HG03135 (cell line): ENCODE data around the gene GSTA4.
"Not testable (repeated sequence)": the region's sequence is repeated elsewhere in the genome, so short reads cannot be mapped to it uniquely, and the experiment has no call there.

ENCODE experiments used
- ATAC-seq: cut with Tn5 transposase; IDR thresholded peaks from one replicate; pipeline ENCODE4 v1.9.1; 2021; ENCODE audit warnings: mild to moderate bottlenecking, moderate library complexity; ENCODE audit not compliant: unreplicated experiment

The GSTA4 gene

DNA sequence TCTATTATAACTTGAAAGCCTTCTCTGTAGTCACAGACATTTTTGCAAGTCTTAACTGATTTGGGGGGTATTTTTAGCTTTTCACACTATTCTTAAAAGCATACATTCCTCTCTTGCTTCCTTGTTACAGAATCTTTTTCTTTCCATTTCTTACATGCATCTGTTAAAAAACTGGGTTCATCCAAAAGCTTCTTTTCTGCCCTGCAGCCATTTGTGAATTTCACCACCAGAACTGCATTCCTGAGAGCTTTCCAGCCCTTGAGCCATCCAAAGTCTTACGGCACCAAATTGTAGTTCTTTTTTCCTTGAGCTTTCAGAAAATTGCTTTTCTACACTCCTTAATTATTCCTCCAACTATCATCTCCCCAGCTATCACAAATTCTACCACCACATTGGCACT lies 19.7 kb upstream of the GSTA4 start:
- no peak for ATAC-seq

DNA sequence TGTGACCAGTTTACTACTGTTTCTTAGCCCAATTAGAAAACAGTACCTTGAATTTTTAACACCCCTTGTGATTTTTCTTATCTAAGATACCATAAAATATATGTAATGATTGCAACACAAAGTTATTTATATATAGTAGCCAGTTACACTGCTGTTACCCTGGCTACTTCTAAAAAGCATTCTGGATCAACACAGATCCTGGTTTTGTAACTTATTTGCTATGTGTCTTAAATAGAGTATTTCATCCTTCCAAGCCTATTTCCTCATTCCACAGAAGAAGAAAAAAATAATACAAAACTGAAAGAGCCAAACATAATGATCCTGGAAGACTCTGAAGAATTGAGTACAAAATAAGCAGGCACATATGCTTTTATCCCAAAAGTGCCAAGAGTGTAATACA lies 19.0 kb upstream of the GSTA4 start:
- ATAC-seq = no peak

GRCh38 chr6:53011979-53012378 lies 16.9 kb upstream of the GSTA4 start:
- no peak for ATAC-seq

- no peak for ATAC-seq
These were observed 15.4 kb upstream of the GSTA4 start for GRCh38 chr6:53010504-53010903.

- ATAC-seq = no peak
These were observed 14.4 kb upstream of the GSTA4 start for GRCh38 chr6:53009511-53009910.

- no peak for ATAC-seq
These were observed 14.0 kb upstream of the GSTA4 start for GRCh38 chr6:53009056-53009455.

GRCh38 chr6:53008192-53008687 lies 13.2 kb upstream of the GSTA4 start:
- ATAC-seq = not testable (repeated sequence)

GRCh38 chr6:53005663-53006250 lies 10.7 kb upstream of the GSTA4 start:
- no peak for ATAC-seq

DNA sequence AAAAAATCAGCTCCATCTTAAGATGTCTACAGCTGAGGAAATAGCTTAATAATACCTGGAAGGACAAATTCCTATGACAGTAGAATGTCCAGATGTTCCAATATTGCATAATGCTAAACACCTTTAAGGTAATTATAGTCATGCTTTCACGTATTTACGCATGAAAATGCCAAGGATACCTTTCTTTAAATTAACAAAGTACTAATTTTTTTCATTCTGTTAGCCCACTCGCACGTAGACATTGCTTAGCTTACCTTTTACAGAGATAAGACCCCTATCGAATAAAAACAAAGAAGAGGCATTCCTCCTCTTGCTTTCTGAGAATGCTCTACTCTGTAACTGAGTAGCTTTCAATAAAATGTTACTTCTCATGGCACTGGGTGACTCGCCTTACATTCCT lies 4.4 kb upstream of the GSTA4 start:
- ATAC-seq = no peak

- ATAC-seq = no peak
These were observed 3.5 kb upstream of the GSTA4 start for GRCh38 chr6:52998603-52999002.

- no peak for ATAC-seq
These were observed 995 bp upstream of the GSTA4 start for GRCh38 chr6:52995913-52996645.

GRCh38 chr6:52994839-52995088 lies 320 bp downstream of the GSTA4 start:
- peak; percentile 22 for ATAC-seq

- peak; percentile 3 for ATAC-seq
These were observed 849 bp downstream of the GSTA4 start for GRCh38 chr6:52994031-52994838.

GRCh38 chr6:52992980-52993920 lies 1.8 kb downstream of the GSTA4 start:
- no peak for ATAC-seq

DNA sequence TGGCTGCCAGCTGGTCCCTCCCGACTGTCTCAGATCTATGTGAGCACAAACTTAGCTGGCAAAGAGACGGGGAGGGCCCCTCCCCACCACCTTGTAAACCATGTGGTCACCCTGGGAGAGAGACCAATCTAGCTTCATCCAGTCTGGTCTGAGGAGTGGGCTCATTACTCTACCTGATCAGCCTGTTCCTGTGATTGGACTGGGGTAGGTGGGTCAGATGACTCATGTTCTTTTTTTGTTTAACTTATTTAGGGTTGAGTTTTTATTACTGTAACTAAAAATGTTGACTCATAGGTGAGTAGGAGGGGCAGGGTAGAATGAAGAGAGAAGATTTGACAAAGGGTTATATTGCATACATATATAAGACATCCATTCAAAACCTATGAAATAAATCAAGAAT lies 4.7 kb downstream of the GSTA4 start:
- ATAC-seq = no peak

GRCh38 chr6:52985228-52985627 lies 9.9 kb downstream of the GSTA4 start:
- ATAC-seq = no peak

DNA sequence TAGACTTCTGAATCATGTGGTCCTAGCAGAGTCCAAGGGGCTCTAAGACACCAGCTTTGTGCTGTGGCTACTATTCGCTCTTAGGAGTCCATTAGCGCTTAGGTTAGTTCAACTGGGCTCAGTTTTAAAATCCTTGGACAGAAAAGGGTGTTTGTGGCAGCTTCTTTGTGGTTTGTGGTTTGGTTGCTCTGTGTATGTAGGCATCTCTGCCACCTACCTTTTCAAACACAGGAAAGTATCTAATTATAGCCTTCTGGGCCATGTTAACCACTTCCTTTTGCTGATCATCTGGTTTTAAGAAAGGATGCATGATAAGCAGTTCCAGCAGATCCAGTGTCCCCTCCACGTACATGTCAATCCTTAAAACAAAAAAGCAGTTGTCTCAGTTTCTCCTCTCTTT lies 10.8 kb downstream of the GSTA4 start:
- ATAC-seq = no peak

DNA sequence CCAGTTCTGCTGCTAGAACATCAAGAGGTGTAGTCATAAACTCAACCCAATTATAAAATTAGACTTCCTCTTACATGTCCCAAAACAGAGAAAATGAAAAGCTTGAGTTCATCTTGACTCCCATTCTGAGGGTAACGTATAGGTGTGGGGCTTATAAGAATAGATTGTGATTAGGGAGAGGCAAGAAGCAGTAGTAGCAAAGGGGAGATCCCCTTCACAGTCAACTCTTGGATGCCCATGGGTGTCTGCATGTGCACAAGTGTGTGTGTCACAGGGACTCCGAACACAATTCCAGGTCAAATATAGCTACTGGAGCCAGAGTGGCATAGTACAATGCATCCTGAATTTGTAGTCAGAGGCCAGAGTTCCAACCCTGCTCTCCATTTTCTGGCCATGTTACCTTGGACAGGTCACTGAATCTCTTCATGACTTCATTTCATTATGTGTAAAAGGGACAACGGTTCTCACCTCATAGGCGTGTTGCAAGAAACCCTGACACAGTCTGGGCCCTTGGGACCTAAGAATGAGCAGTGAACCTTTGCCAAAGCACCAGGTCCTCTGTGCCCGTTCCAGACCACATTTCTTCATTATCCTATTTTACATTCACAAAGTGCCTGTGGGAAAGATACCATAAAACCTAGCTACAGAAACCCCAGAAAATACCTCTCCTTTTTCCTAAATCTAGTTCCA lies 11.8 kb downstream of the GSTA4 start:
- no peak for ATAC-seq

- no peak for ATAC-seq
These were observed 12.4 kb downstream of the GSTA4 start for GRCh38 chr6:52982680-52983079.

- no peak for ATAC-seq
These were observed 13.7 kb downstream of the GSTA4 start for GRCh38 chr6:52981222-52981900.
